IPS-NIHi11 (cell line): ENCODE results near the gene PSORS1C2.

Experiments used
- DNase-seq: peaks from one replicate; pipeline ENCODE4 v3.0.0; 2012; ENCODE audit warnings: mixed read lengths, low spot score

The PSORS1C2 gene

DNA sequence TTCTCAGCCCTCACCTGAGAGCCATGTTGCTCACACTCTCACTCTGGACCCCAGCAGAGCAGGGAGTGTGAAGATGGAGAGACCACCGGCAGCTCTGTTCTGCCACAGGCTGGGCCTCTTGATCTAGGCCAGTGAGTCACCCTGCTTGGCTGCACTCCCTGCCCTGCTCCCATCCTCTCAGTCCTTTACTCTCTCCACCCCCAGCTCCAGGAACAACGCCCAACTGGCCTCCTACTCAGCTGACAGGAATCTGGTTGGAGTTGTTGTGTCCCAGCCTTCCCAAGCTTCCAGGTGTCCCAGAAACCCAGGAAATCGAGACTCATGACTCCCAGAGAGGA is 24.4 kb downstream of the PSORS1C2 start, which contains the start of gene PSORS1C1:
TSS of gene PSORS1C1 (plus strand) at position 260 of the 338 bp plus-strand sequence. CDS start 14,833 bp downstream, outside the sequence.
- peak; percentile 46 for DNase-seq

DNA sequence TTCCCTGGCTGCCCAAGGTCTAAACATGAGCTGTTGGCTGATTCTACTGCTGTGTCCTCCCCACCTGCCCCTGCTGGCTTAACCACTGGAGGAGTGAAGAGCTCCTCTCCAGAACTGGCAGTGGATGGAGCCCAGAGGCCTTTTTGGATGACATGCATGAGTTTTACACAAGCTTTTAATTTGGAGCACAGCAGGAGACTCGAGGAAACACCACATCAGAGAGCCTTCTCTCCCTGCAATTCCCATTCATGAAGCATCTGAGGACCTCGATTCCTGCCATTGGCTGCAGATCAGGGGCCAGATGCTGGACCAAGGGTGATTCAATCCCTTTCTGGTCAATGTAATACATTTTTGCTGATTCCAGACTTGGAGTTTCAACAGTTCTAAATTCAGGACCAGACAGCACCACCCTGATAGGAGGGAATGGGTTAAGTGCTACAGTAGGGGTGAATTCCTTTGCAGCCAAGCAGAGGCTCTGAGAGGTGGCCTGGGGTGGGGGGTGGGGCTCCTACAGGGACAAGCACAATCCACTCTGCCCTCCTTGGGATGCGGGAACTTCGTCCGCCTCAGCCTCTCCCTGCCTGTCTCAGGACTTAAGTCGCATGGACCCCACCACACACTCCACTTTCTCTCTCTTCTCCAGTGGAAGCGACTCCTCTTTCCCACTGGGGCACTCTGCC is 24.9 kb downstream of the PSORS1C2 start:
- DNase-seq: no peak

DNA sequence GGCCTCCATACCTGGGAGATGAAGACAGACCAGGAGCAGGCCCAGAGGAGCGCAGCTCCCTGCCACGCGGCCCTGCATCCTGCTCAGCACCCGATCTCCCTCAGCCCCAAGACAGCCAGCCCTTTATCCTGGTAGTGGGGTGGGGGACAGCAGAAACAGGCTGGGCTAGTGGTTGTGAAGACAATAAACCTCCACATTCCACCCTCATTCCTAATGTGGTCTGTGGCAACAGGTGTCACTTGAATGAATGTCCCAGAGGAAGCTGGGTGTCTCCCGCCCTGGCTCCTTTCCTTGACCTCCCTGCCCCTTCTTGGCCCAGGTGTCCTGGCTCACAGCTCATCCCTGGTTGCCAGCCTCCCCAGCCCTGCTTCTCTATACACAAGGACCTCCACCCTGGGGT is 26.4 kb downstream of the PSORS1C2 start, which contains the start of gene C6orf15:
TSS of gene C6orf15 (minus strand) at position 98 of the 400 bp plus-strand sequence. CDS start at position 78, 20 bp downstream.
- no peak for DNase-seq

DNA sequence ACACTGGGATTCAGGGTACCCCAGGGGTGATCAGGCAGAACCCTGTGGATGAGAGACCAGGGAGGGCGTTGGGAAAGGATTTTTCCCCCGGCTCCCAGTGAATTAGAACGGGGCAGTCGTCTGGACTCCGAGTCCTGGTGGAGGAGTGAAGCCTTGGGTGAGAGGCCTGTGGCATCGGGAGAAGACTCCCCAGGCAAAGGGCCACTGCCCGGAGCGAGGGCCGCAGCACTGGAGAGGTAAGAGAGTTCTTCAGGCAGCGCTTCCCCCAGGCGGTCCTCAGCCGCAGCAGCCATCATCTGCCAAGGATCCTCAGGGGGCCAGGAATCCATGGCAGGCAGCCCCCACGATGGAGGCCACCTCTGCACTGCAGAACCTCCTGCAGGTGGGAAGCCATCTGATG is 27.2 kb downstream of the PSORS1C2 start:
- no peak for DNase-seq

DNA sequence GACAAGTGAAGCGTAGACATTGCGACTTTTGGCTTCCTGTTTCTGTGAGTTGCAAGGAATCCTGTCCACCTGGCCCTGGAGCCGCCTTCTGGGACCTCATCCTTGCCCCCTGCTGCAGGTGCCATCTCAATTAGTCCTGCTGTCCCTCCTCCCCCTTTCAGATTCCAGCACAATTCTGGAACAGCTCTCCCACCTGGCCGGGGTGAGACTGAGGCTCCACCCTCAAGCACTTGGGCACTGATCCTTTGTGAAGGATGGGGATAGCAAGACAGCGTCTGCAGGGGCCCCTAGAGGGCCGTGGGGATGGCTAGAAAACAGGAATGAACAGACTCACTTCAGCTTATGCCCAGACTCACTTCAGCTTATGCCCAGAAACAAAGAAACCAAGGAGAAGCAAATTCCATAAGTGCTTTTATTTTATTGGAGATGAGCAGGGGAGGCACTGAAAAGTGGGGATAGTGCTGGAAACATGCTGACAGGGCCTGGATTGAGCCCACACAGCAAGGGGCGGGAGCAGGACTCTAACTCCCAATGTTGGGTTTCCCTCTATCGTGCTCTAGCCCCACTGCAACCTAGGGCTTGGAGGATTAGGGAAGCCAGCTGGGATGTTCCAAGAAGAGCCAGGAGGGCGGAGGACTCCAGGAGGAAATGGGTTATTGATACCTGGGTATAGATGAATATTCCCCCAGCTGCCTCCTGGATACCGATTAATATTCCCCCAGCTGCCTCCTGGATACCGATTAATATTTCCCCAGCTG is 27.9 kb downstream of the PSORS1C2 start:
- peak; percentile 67 for DNase-seq

DNA sequence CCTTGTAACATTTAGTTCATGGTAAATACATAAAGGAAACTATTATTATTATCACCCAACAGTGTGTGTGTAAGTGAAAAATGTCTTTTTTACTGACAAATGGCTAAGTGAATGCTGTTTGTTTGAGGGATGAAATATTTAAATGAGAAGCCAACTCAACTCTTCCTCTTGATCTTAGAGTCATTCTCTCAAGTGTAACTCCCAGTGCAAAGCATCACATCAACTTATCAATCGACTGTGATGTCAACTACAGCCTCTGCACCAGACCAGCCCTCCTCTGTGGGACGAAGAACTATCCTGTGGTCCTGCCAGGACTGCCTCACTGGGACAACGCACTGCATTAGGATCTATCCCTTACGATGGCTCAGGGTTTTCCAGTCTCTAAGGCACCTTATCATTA is 31.8 kb downstream of the PSORS1C2 start:
- no peak for DNase-seq

DNA sequence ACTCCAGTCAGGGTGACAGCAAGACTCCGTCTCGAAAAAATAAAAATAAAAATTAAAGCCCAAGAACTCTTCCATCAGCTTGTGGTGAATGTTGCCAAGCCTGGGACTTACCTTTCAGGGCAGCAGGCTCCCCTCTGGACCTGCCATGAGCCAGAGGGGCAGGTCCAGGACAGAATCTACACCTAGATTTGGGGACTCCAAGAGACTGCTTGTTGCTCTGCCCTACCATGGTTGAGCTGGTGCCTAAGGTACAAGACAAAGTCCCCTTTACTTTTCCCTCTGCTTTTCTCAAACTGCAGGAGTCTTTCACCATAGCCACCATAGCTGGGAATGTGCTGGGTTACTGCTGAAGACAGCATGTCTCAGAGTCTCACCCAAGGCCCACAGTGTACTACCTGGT is 35.7 kb downstream of the PSORS1C2 start:
- DNase-seq: no peak

DNA sequence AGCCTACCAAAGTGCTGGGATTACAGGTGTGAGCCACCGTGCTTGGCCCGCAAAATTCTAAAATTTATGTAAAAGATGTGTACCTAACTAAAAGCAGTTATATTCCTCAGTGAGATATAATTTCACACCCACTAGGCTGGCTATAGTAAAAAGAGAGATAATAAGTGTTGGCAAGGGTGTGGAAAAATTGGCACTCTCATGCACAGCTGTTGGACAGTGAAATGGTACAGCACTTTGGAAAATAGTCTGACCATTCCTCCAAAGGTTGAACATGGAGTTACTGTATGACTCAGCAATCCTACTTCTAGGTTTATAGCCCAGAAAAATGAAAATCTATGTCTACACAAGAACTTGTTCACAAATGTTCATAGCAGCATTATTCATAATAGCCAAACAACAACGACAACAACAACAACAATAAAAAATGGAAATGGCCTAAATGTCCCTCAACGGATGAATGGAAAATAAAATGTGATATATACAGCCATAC is 40.4 kb downstream of the PSORS1C2 start:
- no peak for DNase-seq

DNA sequence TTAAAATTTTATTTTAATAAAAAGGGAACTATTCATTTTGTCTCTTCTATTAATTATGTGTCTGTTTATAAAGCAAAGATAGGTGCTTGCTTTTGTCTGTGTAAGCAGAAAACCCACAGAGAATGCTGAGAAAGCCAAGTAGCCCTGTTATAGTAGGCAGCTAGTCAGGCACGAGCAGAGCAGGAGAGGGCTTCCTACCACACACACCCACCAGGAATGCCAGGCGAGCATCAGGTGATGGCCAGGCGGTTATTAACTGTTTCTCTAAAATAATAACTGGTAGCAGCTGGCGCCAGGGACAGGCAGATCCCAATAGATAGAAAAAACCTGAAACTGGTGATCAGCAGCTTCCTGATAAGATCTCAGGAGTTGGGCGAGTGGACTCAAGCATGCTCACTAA is 42.2 kb downstream of the PSORS1C2 start:
- DNase-seq: no peak

DNA sequence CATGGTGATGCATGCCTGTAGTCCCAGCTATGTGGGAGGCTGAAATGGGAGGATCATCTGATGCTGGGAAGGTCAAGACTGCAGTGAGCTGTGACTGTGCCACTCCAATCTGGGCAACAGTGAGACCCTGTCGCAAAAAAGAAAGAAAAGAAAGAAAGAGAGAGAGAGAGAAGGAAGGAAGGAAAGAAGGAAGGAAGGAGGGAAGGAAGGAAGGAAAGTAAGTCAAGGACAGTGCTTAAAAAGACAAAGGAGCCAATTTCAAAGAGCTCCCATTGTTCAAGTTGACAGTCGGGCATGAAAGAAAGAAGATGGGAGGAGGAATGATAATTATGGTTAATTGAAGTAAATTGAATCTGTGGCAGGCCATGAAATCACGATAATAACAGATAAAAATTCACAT is 42.7 kb downstream of the PSORS1C2 start:
- no peak for DNase-seq

DNA sequence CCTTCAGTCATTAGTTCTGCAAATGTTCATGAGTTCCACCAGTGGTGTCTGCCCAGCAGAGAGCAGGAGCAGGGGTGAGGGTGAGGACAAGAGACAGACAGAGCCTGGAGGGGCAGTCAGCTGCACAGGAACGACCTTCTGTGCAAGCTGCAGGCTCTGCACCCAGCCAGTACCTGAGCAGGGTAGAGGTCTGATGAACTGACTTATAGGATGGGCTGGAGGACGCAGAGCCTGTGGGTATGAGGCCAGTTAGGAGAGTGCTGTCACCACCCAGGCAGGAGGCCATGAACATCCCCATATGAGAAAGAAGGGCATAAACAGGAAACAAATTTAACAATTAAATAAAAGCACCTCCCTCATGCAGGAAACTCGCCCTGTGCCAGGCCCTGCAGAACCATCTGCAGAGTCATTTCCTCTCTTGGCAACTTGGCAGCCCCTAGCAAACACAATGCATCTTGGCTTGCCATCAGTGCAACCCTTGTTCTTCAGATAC is 44.4 kb downstream of the PSORS1C2 start:
- DNase-seq: no peak

DNA sequence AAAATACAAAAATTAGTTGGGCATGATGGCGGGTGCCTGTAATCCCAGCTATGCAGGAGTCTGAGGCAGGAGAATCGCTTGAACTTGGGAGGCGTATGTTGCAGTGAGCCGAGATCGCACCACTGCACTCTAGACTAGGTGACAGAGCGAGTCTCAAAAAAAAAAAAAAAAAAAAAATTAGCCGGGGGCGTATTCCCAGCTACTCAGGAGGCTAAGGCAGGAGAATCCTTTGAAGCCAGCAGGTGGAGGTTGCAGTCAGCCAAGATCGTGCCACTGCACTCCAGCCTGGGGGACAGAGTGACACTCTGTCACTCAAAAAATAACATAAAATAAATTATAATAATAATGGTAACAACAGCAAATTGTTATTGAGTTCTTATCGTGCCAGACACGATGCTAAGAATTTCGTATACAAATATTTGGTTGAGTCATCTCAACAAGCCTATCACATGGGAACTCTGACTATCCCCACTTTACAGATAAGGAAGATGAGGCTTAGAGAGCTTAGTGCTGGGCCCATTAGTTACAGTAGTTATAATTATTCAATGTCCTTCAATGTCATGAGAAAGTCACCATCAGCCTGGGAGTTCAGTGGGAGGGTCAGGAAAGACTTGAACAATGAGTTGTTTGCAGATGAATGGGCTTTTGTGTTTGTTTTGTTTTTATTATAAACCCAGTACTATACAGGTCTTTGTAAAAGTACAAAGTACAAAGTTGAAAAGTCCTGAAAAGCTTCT is 45.9 kb downstream of the PSORS1C2 start:
- no peak for DNase-seq

DNA sequence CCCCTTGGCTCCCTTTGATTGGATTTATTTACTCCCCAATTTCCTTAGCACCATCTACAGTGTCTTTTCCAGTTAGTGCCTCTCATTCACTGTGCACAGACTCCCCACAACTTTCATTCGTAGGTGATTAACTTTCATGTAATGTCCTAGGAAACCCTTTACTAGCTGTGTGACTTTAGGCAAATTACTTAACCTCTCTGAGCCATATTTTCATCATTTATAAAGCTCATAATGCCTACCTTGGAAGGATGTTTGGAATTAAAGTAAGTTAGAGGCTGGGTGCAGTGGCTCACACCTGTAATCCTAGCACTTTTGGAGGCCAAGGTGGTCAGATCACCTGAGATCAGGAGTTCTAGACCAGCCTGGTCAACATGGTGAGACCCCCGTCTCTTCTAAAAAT is 46.6 kb downstream of the PSORS1C2 start:
- no peak for DNase-seq

DNA sequence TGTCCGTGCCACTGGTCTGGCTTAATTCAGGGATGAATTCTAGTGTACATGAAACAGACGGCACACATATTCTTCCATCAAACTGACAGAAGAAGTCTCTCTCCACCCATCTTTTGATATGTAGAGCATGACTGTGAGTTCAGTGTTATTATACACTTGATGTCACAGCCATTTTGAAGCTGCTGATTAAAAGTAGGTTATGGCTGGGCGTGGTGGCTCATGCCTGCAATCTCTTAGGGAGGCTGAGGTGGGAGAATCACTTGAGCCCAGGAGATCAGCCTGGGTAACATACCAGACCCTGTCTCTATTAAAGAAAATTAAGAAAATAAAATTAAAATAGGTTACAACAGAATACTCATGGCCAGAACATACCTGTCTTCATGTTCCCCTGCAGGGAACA is 47.2 kb downstream of the PSORS1C2 start:
- DNase-seq: no peak

DNA sequence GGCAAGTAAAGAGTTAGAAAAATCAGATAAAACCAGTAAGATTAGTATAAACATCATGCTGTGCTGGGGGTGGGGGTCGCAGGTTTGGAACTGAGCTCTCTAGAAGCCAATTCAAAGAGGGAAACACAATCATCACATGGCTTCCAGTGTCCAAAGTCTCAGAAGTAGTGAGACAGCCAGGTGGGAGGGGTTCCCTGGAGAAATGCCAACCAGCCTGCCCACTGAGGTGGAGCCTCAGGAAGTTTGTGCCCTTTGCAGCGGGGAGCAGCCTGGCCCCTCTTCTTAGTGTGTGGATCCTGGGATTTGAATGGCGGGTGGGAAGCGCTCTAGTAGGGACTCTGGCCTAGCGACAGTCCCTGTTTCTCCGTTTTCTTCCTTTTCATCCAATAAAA is 47.9 kb downstream of the PSORS1C2 start:
- no peak for DNase-seq

DNA sequence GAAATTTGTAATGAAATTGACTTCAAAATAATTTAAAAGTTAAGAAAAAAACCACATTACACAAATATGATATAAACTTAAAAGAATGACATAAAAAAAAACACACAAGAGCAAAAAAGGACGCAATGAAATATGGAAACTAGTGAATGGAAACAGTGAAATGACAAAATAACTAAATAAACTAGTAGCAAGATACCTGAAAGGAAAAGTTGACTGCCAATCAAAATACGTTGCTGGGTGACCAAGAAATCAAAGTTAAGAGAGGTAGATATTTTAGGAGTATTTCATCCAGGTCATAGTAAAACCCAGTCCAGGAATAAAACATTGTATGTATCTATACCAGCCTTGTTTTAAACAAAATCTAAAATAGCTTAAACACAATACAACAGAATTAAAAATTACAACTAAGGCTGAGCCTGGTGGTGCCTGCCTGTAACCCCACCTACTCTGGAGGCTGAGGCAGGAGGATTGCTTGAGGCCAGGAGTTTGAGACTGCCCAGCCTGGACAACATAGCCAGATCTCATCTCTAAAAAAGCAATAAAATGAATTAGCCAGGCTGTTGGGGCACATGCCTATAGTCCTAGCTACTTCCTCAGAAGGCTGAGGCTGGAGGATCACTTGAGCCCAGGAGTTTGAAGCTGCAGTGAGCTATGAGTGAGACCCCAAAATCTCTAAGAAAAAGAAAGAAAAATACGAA is 48.4 kb downstream of the PSORS1C2 start:
- DNase-seq: no peak
